Measurements from ENCODE around the gene RPIA.
"Not testable (repeated sequence)": the region's sequence is repeated elsewhere in the genome, so short reads cannot be mapped to it uniquely, and the experiment has no call there.

Gene RPIA

GRCh38 chr2:88691339-88692183 lies at the start of gene RPIA:
Gene RPIA, plus strand, starts transcription at chr2:88691673. Its CDS starts 26 bp downstream, at chr2:88691699.
- DNase-seq (ENCODE audit: low read depth, low spot score): peak; percentile 98

GRCh38 chr2:88642278-88642677 lies 49.2 kb upstream of the RPIA start:
- DNase-seq (ENCODE audit: low read depth, low spot score): no peak

DNA sequence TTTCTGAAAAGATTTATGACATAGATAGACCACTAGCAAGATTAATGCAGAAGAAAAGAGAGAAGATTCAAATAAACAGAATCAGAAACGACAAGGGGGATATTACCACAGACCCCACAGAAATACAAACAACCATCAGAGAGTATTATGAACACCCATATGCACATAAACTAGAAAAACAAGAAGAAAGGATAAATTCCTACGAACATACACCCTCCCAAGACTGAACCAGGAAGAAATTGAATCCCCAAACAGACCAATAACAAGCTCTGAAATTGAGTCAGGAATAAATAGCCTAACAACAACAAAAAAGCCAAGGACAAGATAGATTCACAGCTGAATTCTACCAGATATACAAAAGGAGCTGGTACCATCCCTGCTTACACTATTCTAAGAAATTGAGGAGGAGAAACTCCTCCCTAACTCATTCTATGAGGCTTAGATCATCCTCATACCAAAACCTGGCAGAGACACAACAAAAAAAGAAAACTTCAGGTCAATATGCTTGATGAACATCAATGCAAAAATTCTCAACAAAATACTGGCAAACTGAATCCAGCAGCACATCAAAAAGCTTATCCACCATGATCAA lies 46.1 kb upstream of the RPIA start:
- not testable (repeated sequence) for DNase-seq (ENCODE audit: low read depth, low spot score)

GRCh38 chr2:88651646-88652045 lies 39.8 kb upstream of the RPIA start:
- no peak for DNase-seq (ENCODE audit: low read depth, low spot score)

- no peak for DNase-seq (ENCODE audit: low read depth, low spot score)
These were observed 36.8 kb upstream of the RPIA start for GRCh38 chr2:88654714-88655113.

GRCh38 chr2:88656690-88657089 lies 34.8 kb upstream of the RPIA start:
- no peak for DNase-seq (ENCODE audit: low read depth, low spot score)

GRCh38 chr2:88657131-88657530 lies 34.3 kb upstream of the RPIA start:
- no peak for DNase-seq (ENCODE audit: low read depth, low spot score)

GRCh38 chr2:88658326-88658725 lies 33.1 kb upstream of the RPIA start:
- no peak for DNase-seq (ENCODE audit: low read depth, low spot score)

DNA sequence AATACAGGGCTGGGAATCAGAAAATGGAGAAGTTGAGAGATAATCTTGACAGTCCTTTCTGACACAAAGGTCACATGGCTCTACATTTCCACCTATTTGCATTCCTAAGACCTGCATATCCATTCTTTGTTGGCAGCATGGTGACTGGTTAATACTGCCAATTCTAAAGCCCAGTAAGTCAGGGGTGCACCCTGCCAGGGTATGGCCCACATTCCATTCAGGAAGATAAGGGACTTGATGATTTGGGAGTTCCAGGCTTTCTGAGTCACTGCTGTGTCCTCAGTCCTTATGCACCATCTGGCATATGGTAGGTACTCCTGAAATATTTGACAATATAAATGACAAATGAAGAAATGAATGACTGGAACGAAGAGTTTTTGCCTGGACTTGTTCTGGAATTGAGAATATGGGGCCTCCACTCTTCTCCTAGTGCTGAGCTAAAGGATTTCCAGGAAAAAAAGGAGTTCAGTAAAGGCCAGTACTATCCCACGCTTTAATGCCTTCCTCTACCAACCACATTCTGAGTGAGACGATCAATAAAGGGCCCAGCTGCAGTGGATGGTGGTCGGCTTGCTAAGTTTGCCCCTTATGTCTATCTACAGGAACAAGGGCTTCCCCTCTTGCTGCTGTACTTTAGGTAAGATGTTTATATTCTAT lies 32.5 kb upstream of the RPIA start:
- DNase-seq (ENCODE audit: low read depth, low spot score): no peak

- DNase-seq (ENCODE audit: low read depth, low spot score): no peak
These were observed 31.9 kb upstream of the RPIA start for GRCh38 chr2:88659538-88659915.

DNA sequence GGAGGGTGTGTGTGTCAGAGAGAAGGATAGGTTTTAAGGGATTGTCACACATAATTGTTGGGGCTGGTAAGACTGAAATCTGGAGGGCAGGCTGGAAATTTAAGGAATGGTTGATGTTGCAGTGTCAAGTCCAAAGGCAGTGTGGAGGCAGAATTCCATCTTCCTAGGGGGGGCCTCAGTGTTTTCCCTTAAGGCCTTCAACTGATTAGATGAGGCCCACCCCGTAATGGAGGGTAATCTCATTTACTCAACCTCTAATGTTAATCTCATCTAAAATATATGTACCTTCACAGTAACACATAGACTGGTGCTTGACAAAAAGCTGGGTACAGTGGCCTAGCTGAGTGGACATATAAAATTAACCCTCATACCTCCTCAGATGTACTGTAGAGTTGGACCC lies 30.9 kb upstream of the RPIA start:
- DNase-seq (ENCODE audit: low read depth, low spot score): no peak

DNA sequence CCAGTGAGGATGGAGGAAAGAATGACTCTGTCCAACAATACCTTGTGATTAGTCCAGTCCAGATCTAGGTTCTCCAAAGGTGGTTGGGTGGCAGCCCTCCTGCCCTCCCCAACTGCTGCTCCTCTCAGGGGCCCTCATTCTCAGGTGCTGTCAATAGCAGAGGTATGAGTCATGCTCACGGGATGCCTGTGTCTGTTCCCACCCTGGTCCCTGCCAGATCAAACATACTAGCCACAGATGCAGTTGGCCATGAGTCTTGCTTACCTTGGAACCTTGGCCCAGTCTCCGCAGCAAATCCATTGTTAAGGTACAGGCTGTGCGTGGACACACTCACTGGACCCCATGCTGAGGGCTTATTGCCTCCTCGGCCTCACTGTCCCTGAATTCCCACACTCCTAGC lies 24.9 kb upstream of the RPIA start:
- DNase-seq (ENCODE audit: low read depth, low spot score): no peak

GRCh38 chr2:88667219-88667618 lies 24.3 kb upstream of the RPIA start:
- no peak for DNase-seq (ENCODE audit: low read depth, low spot score)

- DNase-seq (ENCODE audit: low read depth, low spot score): no peak
These were observed 22.6 kb upstream of the RPIA start for GRCh38 chr2:88668862-88669261.

GRCh38 chr2:88669482-88670214 lies 21.8 kb upstream of the RPIA start:
- DNase-seq (ENCODE audit: low read depth, low spot score): no peak

GRCh38 chr2:88671786-88672427 lies 19.6 kb upstream of the RPIA start:
- no peak for DNase-seq (ENCODE audit: low read depth, low spot score)

DNA sequence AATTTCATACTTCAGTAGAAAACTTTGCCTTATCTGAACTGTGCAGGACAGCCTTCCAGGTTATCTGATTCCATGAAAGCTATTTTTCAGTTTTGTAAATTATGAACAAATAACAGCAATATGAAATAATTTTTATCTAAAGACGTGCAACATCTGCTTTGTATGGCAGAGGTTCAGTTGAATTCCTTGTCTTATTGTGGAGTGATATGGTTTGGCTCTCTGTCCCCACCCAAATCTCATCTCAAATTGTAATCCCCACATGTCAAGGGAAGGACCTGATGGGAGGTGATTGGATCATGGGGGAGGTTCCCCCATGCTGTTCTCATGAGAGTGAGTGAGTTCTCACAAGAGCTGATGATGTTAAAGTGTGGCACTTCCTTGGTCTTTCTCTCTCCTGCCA lies 18.1 kb upstream of the RPIA start:
- no peak for DNase-seq (ENCODE audit: low read depth, low spot score)

DNA sequence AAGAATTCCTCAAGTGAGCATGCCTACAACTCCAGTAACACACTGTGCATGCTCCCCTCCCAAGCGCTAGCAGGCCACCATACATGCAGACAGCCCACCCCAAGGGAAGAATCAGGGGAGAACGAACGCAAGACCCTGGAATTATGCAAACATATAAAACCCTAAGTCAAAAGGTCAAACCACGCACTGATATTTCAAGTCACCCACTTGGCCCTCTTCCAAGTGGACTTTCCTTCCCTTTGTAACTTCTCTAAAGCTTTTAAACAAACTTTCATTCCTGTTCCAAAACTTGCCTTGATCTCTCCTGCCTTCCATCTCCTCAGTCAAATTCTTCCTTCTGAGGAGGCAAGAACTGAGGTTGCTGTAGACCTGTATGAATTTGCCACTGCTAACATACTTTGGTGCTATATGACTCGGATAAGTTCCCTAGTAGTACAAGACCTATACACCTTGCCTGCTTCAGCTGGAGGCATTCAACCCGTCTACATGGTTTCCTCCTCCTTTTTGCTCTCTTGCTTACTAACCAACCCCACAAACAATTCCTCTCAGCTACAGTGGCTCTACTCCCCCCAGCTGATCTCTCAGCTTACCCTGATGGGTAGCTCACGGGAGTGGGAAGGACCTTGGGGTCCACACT lies 11.1 kb upstream of the RPIA start:
- no peak for DNase-seq (ENCODE audit: low read depth, low spot score)

DNA sequence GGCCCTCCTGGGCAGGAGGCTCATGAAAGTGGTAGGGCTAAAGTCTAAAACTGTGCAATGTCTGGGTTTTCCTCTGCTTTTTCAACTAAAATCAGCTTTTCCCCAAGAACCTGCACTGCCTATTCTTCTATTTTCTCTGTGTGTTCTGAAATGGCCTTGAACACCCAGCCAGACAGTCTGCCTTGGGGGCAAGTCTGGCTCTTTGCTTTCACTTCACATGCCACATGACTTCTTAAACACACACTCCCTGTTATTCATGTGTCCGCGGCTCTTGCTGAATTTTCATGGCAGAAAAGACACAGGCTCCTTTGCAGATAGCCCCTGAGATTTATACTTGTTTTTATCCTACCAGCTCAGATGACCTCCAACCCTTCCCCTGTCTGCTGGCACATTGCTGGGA lies 10.6 kb upstream of the RPIA start:
- DNase-seq (ENCODE audit: low read depth, low spot score): no peak

- DNase-seq (ENCODE audit: low read depth, low spot score): no peak
These were observed 8.1 kb upstream of the RPIA start for GRCh38 chr2:88683160-88684021.

Data from activated naive CD8-positive, alpha-beta T cell treated with anti-CD3 and anti-CD28 coated beads, Interleukin-2, amount 50 U/mL, for 16 hours (primary cell).